GM10266 (cell line): ENCODE data around the gene ATXN1.

Experiments used
- DNase-seq: peaks from one replicate; pipeline ENCODE4 v3.0.0; 2012; ENCODE audit errors: extremely low spot score
- CTCF ChIP-seq: IDR thresholded peaks from 2 replicates; pipeline ENCODE4 v1.5.1; 2012; ENCODE audit warnings: mild to moderate bottlenecking, low read depth; ENCODE audit not compliant: control insufficient read depth, insufficient read depth; ENCODE audit errors: missing control alignments

ATXN1 gene

GRCh38 chr6:16667509-16667908 lies 93.8 kb downstream of the ATXN1 start:
- TF ChIP-seq CTCF: no peak
- DNase-seq: no peak

GRCh38 chr6:16665992-16666391 lies 95.3 kb downstream of the ATXN1 start:
- DNase-seq: no peak
- TF ChIP-seq CTCF: no peak

GRCh38 chr6:16665182-16665581 lies 96.1 kb downstream of the ATXN1 start:
- TF ChIP-seq CTCF: no peak
- no peak for DNase-seq

- DNase-seq: no peak
- TF ChIP-seq CTCF: no peak
Measured at GRCh38 chr6:16663901-16664300, 97.4 kb downstream of the ATXN1 start.

GRCh38 chr6:16660157-16660497 lies 101.1 kb downstream of the ATXN1 start:
- TF ChIP-seq CTCF: no peak
- DNase-seq: no peak

- DNase-seq: no peak
- no peak for TF ChIP-seq CTCF
Measured at GRCh38 chr6:16659466-16660156, 101.6 kb downstream of the ATXN1 start.

GRCh38 chr6:16658348-16659034 lies 102.8 kb downstream of the ATXN1 start:
- DNase-seq: no peak
- TF ChIP-seq CTCF: no peak
